HEK293 (cell line): Measurements from ENCODE around the gene CFAP47.

Experiments used
- CTCF ChIA-PET: fragments of 350-600 bp; formaldehyde crosslinking; extraction: SDS; loops from one replicate; lab custom pipeline; 2021; ENCODE audit warnings: antibody characterized with exemption; lab: Yijun Ruan, JAX
- POLR2A ChIA-PET: fragments of 300-600 bp; formaldehyde crosslinking; extraction: SDS; loops from one replicate; lab custom pipeline; 2020; ENCODE audit warnings: antibody characterized with exemption, inconsistent platforms; lab: Yijun Ruan, JAX
- H3K27ac ChIP-seq: fragments of 200-500 bp; sonication (Bioruptor generic); 2 replicates; pipeline ENCODE4 v1.5.1; 2014; ENCODE audit warnings: low read depth, low read length, control low read depth, inconsistent platforms; ENCODE audit errors: extremely low read depth
- H3K36me3 ChIP-seq, 2 experiments: fragments of 200-500 bp in 1 of 2; sonication (Bioruptor generic) in 1 of 2; 1 replicate in 1 of 2; 2 replicates in 1 of 2; pipeline ENCODE4 v1.5.1; 2014 to 2017; ENCODE audit warnings: inconsistent platforms in 2 of 2, low read length in 2 of 2; ENCODE audit not compliant: control insufficient read depth in 2 of 2, insufficient read depth in 1 of 2
- H3K4me1 ChIP-seq: fragments of 200-500 bp; sonication (Bioruptor generic); 2 replicates; pipeline ENCODE4 v1.5.1; 2014; ENCODE audit warnings: mild to moderate bottlenecking, low read length, inconsistent platforms; ENCODE audit not compliant: control insufficient read depth, insufficient read depth
- H3K4me3 ChIP-seq: 2 replicates; pipeline ENCODE4 v1.5.1; 2011; ENCODE audit warnings: low read depth, mild to moderate bottlenecking, control low read depth, low read length, moderate library complexity
- H3K9me3 ChIP-seq: fragments of 200-500 bp; sonication (Bioruptor generic); 2 replicates; pipeline ENCODE4 v1.5.1; 2014; ENCODE audit warnings: low read depth, low read length, inconsistent platforms; ENCODE audit not compliant: control insufficient read depth, insufficient read depth
- CTCF ChIP-seq: fragments of 450-650 bp; formaldehyde crosslinking; IDR thresholded peaks from 2 replicates; pipeline ENCODE4 v1.5.1; 2016; ENCODE audit warnings: missing biosample characterization, missing genetic modification characterization
- GLIS2 ChIP-seq: fragments of 450-650 bp; formaldehyde crosslinking; IDR thresholded peaks from 2 replicates; pipeline ENCODE4 v1.5.1; 2016; ENCODE audit warnings: missing biosample characterization, missing genetic modification characterization
- HIC1 ChIP-seq: fragments of 450-650 bp; formaldehyde crosslinking; IDR thresholded peaks from 2 replicates; pipeline ENCODE4 v1.5.1; 2016; ENCODE audit warnings: missing biosample characterization, missing genetic modification characterization
- KLF10 ChIP-seq: fragments of 450-650 bp; IDR thresholded peaks from 2 replicates; pipeline ENCODE4 v1.5.1; 2018; ENCODE audit warnings: missing biosample characterization, mild to moderate bottlenecking, missing genetic modification characterization
- SP7 ChIP-seq: fragments of 450-650 bp; formaldehyde crosslinking; IDR thresholded peaks from 2 replicates; pipeline ENCODE4 v1.5.1; 2016; ENCODE audit warnings: missing biosample characterization, missing genetic modification characterization
- ZFP3 ChIP-seq: fragments of 450-650 bp; formaldehyde crosslinking; IDR thresholded peaks from 2 replicates; pipeline ENCODE4 v1.5.1; 2016; ENCODE audit warnings: low read depth, missing biosample characterization, missing genetic modification characterization
- ZNF18 ChIP-seq: fragments of 450-650 bp; formaldehyde crosslinking; IDR thresholded peaks from 2 replicates; pipeline ENCODE4 v1.5.1; 2016; ENCODE audit warnings: missing biosample characterization, missing genetic modification characterization
- ZNF280D ChIP-seq: fragments of 450-650 bp; formaldehyde crosslinking; IDR thresholded peaks from 2 replicates; pipeline ENCODE4 v1.5.1; 2016; ENCODE audit warnings: missing biosample characterization, missing genetic modification characterization
- ZNF311 ChIP-seq: fragments of 450-650 bp; formaldehyde crosslinking; IDR thresholded peaks from 2 replicates; pipeline ENCODE4 v1.5.1; 2017; ENCODE audit warnings: missing biosample characterization, missing genetic modification characterization, borderline replicate concordance
- ZNF404 ChIP-seq: fragments of 450-650 bp; formaldehyde crosslinking; IDR thresholded peaks from 2 replicates; pipeline ENCODE4 v1.5.1; 2017; ENCODE audit warnings: missing biosample characterization, missing genetic modification characterization
- ZNF518A ChIP-seq: fragments of 450-650 bp; formaldehyde crosslinking; conservative IDR thresholded peaks from 2 replicates; pipeline ENCODE4 v1.5.1; 2016; ENCODE audit warnings: low read depth, missing biosample characterization, missing genetic modification characterization
- ZNF677 ChIP-seq: fragments of 450-650 bp; IDR thresholded peaks from 2 replicates; pipeline ENCODE4 v1.5.0; 2018; ENCODE audit warnings: missing biosample characterization, mild to moderate bottlenecking, missing genetic modification characterization, moderate library complexity

Gene CFAP47

GRCh38 chrX:36348509-36348908 lies 429.0 kb downstream of the CFAP47 start (continued):
- TF ChIP-seq HIC1 (tag by site-specific recombination) (no peak), CTCF (tag by site-specific recombination) (no peak)

GRCh38 chrX:36357855-36358254 lies 438.3 kb downstream of the CFAP47 start:
- Histone ChIP-seq H3K4me3 (no peak overlapping the region), H3K36me3 (no peaks in the 10 kb centered on the region), H3K4me1 (no peaks in the 10 kb centered on the region), H3K9me3 (no peaks in the 10 kb centered on the region; the same call in 1 of the 2 replicates), H3K27ac (no peak overlapping the region)
- ChIA-PET POLR2A (no interaction called here), CTCF (interaction anchor here (0.7 kb wide), 1 partner anchor 62 kb away, joined by 3 read pairs; no protein-coding TSS in a partner anchor)
- TF ChIP-seq HIC1 (tag by site-specific recombination), result no peak
- TF ChIP-seq ZNF404 (tag by site-specific recombination), result no peak
- TF ChIP-seq SP7 (tag by site-specific recombination), result no peak
- no peak for TF ChIP-seq KLF10 (tag by site-specific recombination)
- no peak for TF ChIP-seq GLIS2 (tag by site-specific recombination)
- TF ChIP-seq ZNF677 (tag by site-specific recombination), result no peak
- TF ChIP-seq ZNF18, result no peak
- TF ChIP-seq ZFP3 (tag by site-specific recombination), result no peak
- no peak for TF ChIP-seq ZNF311

GRCh38 chrX:36364262-36364661 lies 444.7 kb downstream of the CFAP47 start:
- no peak overlapping the region for H3K27ac ChIP-seq
- no peaks in the 10 kb centered on the region for H3K4me1 ChIP-seq
- no peaks in the 10 kb centered on the region; the same call in 1 of the 2 replicates for H3K9me3 ChIP-seq
- POLR2A ChIA-PET, result no interaction called here
- no peak overlapping the region for H3K4me3 ChIP-seq
- H3K36me3 ChIP-seq, result no peaks in the 10 kb centered on the region
- CTCF ChIA-PET, result no interaction called here
- TF ChIP-seq ZNF518A (tag by site-specific recombination) (peak; percentile 59; the same call in 1 of the 2 replicates), ZNF280D (no peak)
